Liver (tissue), 3 donors: ENCODE measurements around the gene SBF2.

ENCODE experiments used
- EGR1 ChIP-seq, 2 donors: IDR thresholded peaks; 2 replicates each; pipeline ENCODE4 v1.6.1; 2016 to 2018; ENCODE audit warnings: antibody characterized with exemption in 2 of 2, low read depth in 2 of 2
- GABPA ChIP-seq, 2 donors: IDR thresholded peaks in 1 of 2; conservative IDR thresholded peaks in 1 of 2; 2 replicates each; pipeline ENCODE4 v1.6.1; 2016; ENCODE audit warnings: antibody characterized with exemption in 2 of 2, mild to moderate bottlenecking in 1 of 2, moderate library complexity in 1 of 2
- TF ChIP-seq, protein P1 (sequence below): fragments of 150-350 bp; IDR thresholded peaks from 2 replicates; pipeline ENCODE4 v1.5.1; 2017; ENCODE audit warnings: improper control_type of control experiment, low read depth, low read length; ENCODE audit not compliant: missing input control
- TF ChIP-seq, protein P2 (sequence below): IDR thresholded peaks from 2 replicates; pipeline ENCODE4 v1.6.1; 2016; ENCODE audit warnings: antibody characterized with exemption, mild to moderate bottlenecking
- donor health status: healthy.
- donor health status: healthy.

- TF ChIP-seq GABPA (IDR thresholded peaks at IDR 0.05 in 1 of 2, conservative IDR thresholded peaks at IDR 0.05 in 1 of 2) (no peak), EGR1 (IDR thresholded peaks at IDR 0.05; ENCODE audit: low read depth in 2 of 2) (no peak)
- TF ChIP-seq, protein P1, sequence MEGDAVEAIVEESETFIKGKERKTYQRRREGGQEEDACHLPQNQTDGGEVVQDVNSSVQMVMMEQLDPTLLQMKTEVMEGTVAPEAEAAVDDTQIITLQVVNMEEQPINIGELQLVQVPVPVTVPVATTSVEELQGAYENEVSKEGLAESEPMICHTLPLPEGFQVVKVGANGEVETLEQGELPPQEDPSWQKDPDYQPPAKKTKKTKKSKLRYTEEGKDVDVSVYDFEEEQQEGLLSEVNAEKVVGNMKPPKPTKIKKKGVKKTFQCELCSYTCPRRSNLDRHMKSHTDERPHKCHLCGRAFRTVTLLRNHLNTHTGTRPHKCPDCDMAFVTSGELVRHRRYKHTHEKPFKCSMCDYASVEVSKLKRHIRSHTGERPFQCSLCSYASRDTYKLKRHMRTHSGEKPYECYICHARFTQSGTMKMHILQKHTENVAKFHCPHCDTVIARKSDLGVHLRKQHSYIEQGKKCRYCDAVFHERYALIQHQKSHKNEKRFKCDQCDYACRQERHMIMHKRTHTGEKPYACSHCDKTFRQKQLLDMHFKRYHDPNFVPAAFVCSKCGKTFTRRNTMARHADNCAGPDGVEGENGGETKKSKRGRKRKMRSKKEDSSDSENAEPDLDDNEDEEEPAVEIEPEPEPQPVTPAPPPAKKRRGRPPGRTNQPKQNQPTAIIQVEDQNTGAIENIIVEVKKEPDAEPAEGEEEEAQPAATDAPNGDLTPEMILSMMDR = peak; percentile 60
- TF ChIP-seq, protein P2, sequence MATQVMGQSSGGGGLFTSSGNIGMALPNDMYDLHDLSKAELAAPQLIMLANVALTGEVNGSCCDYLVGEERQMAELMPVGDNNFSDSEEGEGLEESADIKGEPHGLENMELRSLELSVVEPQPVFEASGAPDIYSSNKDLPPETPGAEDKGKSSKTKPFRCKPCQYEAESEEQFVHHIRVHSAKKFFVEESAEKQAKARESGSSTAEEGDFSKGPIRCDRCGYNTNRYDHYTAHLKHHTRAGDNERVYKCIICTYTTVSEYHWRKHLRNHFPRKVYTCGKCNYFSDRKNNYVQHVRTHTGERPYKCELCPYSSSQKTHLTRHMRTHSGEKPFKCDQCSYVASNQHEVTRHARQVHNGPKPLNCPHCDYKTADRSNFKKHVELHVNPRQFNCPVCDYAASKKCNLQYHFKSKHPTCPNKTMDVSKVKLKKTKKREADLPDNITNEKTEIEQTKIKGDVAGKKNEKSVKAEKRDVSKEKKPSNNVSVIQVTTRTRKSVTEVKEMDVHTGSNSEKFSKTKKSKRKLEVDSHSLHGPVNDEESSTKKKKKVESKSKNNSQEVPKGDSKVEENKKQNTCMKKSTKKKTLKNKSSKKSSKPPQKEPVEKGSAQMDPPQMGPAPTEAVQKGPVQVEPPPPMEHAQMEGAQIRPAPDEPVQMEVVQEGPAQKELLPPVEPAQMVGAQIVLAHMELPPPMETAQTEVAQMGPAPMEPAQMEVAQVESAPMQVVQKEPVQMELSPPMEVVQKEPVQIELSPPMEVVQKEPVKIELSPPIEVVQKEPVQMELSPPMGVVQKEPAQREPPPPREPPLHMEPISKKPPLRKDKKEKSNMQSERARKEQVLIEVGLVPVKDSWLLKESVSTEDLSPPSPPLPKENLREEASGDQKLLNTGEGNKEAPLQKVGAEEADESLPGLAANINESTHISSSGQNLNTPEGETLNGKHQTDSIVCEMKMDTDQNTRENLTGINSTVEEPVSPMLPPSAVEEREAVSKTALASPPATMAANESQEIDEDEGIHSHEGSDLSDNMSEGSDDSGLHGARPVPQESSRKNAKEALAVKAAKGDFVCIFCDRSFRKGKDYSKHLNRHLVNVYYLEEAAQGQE = no peak
These were observed 321.0 kb downstream of the SBF2 start for GRCh38 chr11:9972989-9973388.
